GM18873 (cell line): Measurements from ENCODE around the gene OR6K6.

ENCODE experiments used
- ATAC-seq: cut with Tn5 transposase; IDR thresholded peaks from one replicate; pipeline ENCODE4 v1.9.1; 2021; ENCODE audit warnings: mild to moderate bottlenecking, moderate library complexity, moderate number of reproducible peaks; ENCODE audit not compliant: unreplicated experiment, low FRiP score

The OR6K6 gene, protein sequence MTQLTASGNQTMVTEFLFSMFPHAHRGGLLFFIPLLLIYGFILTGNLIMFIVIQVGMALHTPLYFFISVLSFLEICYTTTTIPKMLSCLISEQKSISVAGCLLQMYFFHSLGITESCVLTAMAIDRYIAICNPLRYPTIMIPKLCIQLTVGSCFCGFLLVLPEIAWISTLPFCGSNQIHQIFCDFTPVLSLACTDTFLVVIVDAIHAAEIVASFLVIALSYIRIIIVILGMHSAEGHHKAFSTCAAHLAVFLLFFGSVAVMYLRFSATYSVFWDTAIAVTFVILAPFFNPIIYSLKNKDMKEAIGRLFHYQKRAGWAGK

DNA sequence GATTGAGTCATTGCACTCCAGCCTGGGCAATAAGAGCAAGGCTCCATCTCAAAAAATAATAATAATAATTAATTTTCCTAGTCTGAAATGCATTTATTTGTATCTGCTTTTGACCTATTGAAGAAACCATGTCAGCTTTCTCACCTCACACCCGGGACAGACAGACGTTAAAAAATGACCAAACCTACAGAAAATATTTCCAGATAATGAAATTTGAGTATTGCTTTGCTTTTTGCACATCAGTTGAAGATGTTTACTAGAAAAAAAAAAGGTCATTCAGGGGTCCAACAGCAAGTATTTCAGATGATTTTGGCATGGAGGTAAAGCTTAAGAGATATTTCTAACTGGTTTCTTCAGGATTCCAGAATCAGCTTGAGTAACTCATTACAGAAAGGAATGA, at the start of gene OR6K6:
OR6K6 (plus strand) TSS at position 301 of the 400 bp plus-strand sequence. CDS start 168 bp downstream, outside the sequence.
- ATAC-seq, result no peak

DNA sequence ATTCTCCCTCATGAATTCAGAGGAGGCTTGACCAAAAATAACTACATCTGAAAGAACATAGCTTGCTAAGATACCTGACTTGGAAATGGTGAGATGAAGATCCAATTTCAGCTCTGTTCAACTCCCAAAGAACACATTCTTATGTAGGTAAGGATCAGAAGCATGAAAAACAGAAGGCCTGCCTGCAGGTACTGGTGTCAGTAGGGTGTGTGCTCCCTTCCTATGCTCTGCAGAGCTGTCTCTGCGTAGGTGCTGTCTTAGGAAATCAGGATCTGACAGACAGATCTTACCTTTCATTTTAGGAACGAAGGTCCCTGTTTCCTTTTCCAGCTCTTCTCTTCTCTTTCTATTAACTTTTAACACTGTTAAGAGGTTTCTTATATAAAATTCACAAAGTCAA, 48.4 kb upstream of the OR6K6 start:
- ATAC-seq, result no peak

- ATAC-seq, result no peak
These were observed 43.4 kb upstream of the OR6K6 start for GRCh38 chr1:158711098-158711497.

DNA sequence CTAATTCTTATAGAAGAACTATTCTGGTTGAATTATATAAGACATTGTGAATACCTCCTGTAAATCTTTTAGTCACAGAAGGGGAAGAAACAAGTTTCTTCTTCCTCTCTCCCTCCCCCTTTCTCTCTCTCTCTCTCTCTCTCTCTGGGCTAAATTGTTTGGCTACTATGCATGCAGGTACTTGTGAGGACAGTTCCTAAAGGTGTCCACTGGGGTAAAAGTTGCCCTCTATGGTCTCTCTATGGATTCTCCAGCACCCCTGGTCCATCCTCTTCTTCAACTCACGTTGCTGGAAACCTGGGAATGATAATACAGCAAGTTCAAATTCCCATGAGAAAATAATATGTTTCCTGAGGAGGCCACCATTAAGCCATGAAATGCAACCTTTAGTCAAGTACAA, 39.8 kb upstream of the OR6K6 start:
- no peak for ATAC-seq

- no peak for ATAC-seq
These were observed 38.2 kb upstream of the OR6K6 start for GRCh38 chr1:158716335-158716734.

DNA sequence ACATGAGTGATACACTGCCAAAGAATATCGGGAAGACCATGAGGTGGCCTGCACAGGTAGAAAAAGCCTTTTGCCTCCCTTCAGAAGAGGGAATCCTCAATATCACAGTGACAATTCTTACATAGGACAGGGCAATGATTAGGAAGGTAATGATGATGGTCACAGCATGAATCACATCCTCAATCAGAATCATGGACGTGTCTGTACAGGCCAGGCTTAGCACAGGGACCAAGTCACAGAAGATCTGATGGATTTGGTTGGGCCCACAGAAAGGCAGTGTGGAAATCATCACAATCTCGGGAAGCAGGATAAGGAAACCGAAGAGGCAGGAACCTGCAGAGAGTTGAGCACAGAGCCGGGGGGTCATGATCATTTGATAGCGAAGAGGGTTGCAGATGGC, 37.2 kb upstream of the OR6K6 start:
- no peak for ATAC-seq

GRCh38 chr1:158719664-158720063, 34.9 kb upstream of the OR6K6 start:
- ATAC-seq, result no peak

- ATAC-seq, result no peak
These were observed 33.9 kb upstream of the OR6K6 start, which contains the start of gene OR6K3 for GRCh38 chr1:158720620-158721019. TSS of gene OR6K3 (minus strand) at chr1:158720720. CDS start at chr1:158718115, 2,605 bp downstream.

- no peak for ATAC-seq
These were observed 30.1 kb upstream of the OR6K6 start for GRCh38 chr1:158724442-158724841.

DNA sequence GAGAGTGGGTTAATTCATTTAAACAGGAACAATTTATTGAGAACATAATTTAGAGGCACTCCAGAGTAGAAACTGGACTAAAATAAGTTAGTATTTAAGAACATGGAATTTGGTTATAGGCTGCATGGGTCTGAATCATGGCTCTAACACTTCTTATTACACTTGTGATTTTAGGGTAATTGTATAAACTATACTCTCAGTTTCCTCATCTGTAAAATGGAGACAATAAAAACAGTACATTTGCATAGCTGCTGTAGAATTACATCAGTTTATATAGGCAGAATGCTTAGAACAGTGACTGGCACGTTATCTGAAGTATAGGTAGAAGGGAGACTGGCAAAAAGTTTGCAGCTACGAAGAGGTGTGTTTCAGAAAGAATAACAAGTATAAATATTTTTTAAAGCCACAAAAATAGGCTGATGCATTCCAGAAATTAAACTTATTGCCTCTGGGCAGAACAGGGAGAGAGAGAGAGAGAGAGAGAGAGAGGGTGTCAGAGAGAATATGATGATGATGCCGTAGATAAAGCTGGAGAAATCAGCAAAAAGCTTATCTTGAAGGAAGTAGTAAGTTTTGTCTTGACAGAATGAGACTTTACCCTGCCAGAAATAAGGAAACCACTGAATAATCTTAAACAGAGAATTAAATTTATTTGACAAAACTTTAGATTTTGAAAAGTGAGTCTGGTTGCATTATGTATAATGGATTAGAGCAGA, 25.9 kb upstream of the OR6K6 start:
- ATAC-seq, result no peak

- ATAC-seq, result no peak
These were observed 24.1 kb upstream of the OR6K6 start for GRCh38 chr1:158730453-158730852.

- ATAC-seq, result no peak
These were observed 22.8 kb upstream of the OR6K6 start for GRCh38 chr1:158731707-158732106.

- no peak for ATAC-seq
These were observed 22.0 kb upstream of the OR6K6 start for GRCh38 chr1:158732524-158732923.

GRCh38 chr1:158735848-158736247, 18.7 kb upstream of the OR6K6 start:
- ATAC-seq, result no peak

- ATAC-seq, result no peak
These were observed 2.3 kb upstream of the OR6K6 start for GRCh38 chr1:158752155-158752712.

- no peak for ATAC-seq
These were observed 17.7 kb downstream of the OR6K6 start, which contains the start of gene OR6N1 for GRCh38 chr1:158771950-158772866. TSS of gene OR6N1 (minus strand) at chr1:158772195. CDS start at chr1:158766682, 5,513 bp downstream.

GRCh38 chr1:158781104-158781503, 26.6 kb downstream of the OR6K6 start, which contains the start of gene OR6N2:
TSS of gene OR6N2 (minus strand) at chr1:158781204. CDS start at chr1:158777635, 3,569 bp downstream.
- no peak for ATAC-seq

GRCh38 chr1:158793604-158794003, 39.1 kb downstream of the OR6K6 start:
- ATAC-seq, result no peak

DNA sequence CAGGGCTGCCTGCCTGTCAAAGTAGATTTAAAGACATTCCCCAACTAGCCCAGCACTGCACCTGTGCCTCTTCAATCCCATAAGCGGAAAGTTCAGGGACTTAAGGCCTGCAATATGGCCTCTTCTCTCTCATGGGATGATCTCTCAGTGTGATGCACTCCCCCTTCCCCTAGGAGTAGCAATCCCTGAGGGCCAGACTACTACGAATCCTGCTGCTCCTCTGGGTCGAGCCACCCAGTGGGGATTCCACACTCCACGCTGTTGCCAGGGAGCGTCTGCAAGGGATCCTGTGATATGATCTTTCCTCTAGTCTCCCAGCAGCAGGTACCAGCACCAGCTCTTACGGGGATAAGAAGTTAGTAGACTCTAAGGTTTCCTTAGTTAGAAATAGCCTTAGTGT, 39.7 kb downstream of the OR6K6 start:
- no peak for ATAC-seq

DNA sequence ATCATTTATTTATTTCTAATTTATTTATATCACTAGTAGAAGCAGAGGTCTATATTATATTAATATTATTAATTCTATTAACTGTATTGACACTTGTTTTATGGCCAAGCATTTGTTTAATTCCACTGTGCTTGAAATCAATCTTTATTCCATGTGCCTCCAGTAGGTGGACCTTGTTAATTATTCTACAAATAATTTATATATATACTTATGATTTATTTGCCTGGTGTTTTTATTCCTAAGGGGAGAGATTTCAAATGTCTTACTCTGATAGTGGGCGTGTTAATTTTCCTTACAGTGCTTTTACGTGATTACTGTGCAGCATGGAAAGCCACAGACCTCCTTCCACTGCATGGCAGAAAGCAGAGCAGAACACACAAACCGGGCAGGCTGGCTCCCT, 44.0 kb downstream of the OR6K6 start:
- ATAC-seq, result no peak
